GM18505 (cell line): ENCODE data around the gene CDK18.

Source experiments
- ATAC-seq: cut with Tn5 transposase; IDR thresholded peaks from one replicate; pipeline ENCODE4 v1.9.1; 2021; ENCODE audit not compliant: unreplicated experiment
- POLR2A ChIP-seq: IDR thresholded peaks from 4 replicates; pipeline ENCODE4 v1.6.1; 2011; ENCODE audit warnings: borderline replicate concordance; ENCODE audit not compliant: insufficient read depth, insufficient read length; ENCODE audit errors: extremely low read depth

The CDK18 gene

GRCh38 chr1:205518661-205519540 lies 14.4 kb downstream of the CDK18 start:
- no peak for ATAC-seq
- TF ChIP-seq POLR2A, result no peak

- no peak for TF ChIP-seq POLR2A
Measured at GRCh38 chr1:205519541-205520131, 15.2 kb downstream of the CDK18 start.

GRCh38 chr1:205520709-205521108 lies 16.2 kb downstream of the CDK18 start:
- no peak for TF ChIP-seq POLR2A
- no peak for ATAC-seq

More at GRCh38 chr1:205519541-205520131, 15.2 kb downstream of the CDK18 start:
- ATAC-seq, result no peak

- no peak for TF ChIP-seq POLR2A
- no peak for ATAC-seq
Measured at GRCh38 chr1:205521686-205522085, 17.2 kb downstream of the CDK18 start.

GRCh38 chr1:205522692-205523091 lies 18.2 kb downstream of the CDK18 start:
- no peak for TF ChIP-seq POLR2A
- no peak for ATAC-seq

- no peak for ATAC-seq
- TF ChIP-seq POLR2A, result no peak
Measured at GRCh38 chr1:205523261-205523890, 18.9 kb downstream of the CDK18 start.

GRCh38 chr1:205523891-205524793 lies 19.7 kb downstream of the CDK18 start:
- ATAC-seq, result no peak

GRCh38 chr1:205524794-205525101 lies 20.3 kb downstream of the CDK18 start:
- TF ChIP-seq POLR2A, result no peak
- ATAC-seq, result no peak

More at GRCh38 chr1:205523891-205524793, 19.7 kb downstream of the CDK18 start:
- TF ChIP-seq POLR2A, result no peak

- no peak for TF ChIP-seq POLR2A
- ATAC-seq, result no peak
Measured at GRCh38 chr1:205525495-205526285, 21.2 kb downstream of the CDK18 start.

- no peak for ATAC-seq
- TF ChIP-seq POLR2A, result no peak
Measured at GRCh38 chr1:205526431-205526830, 22.0 kb downstream of the CDK18 start.

- TF ChIP-seq POLR2A, result no peak
- ATAC-seq, result no peak
Measured at GRCh38 chr1:205527931-205528330, 23.5 kb downstream of the CDK18 start.

- TF ChIP-seq POLR2A, result no peak
- ATAC-seq, result no peak
Measured at GRCh38 chr1:205528446-205528886, 24.0 kb downstream of the CDK18 start.
